HG03521 (cell line): ENCODE measurements around the gene ZBTB7C.

Experiments used
- ATAC-seq: cut with Tn5 transposase; IDR thresholded peaks from one replicate; pipeline ENCODE4 v1.9.1; 2021; ENCODE audit warnings: mild to moderate bottlenecking, moderate library complexity; ENCODE audit not compliant: unreplicated experiment

Gene ZBTB7C

DNA sequence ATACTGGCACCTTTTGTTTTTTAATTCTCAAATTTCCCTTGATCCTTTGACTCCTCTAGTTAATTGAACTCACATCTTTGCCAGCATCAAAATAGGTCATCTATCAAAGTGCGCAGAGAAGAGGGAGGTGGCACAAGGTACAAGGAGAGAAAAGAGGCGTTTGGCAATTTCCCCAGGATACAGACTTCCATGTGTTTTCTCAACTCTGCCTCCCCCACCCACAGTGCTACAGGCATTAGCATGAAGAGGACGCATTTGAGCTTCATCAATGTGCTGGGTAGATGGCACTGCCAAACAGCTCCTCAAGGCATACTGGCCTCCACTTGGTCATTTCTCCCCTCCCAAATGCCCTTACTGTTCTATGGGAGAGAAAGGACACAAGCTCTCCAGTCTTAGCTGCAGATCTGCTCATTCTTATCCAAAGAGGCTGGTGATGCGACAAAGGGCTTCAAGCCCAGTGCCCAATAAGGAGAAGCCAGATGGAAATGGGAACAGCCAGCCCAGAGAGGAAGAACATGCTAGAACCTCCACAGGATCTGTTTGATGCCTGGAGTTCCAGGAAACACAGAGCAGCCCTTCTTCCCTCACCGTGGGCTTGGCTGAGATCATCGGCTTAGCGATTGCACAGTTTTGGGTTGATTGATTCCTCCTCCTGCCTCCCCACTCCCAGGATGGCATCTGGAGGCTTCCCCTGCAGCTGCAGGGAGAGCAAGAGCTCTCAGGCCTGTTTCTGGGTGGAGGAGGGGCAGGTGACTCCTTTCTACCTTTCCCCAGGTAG, 334.1 kb downstream of the ZBTB7C start:
- ATAC-seq: no peak

DNA sequence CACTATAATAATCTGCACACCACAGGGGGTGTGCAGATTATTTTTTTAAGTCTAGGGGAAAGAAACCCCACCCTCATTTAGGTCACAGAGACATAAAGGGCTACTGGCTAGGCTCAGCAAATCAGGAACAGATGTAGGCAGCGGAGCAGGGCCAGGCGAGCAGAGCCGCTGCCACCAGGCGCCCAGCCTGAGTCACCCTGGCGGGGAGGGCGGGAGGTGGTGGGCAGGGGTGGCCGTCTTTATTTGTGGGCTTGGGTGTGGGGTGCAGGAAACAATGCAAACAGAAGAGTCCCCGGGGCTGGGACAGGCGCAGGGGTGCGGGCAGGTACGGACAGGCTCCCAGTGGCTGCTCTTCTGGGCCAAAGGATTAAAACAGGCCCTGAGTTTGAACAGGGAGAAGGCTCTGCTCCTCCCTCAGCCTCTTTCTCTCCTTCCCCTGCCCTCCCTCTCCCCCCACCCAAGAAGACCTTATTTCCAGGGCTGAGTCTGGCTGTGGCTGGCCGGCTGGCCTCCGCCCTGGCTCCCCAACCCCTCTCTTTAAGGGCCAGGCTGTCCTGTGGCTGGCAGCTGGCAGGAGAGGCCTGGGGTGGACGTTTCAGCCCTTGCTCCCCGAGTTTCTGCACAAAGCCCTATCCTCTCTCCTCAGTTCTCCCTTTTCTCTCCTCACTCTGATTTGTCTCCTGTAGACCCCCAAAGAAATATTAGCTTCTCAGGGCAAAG, 335.8 kb downstream of the ZBTB7C start:
- ATAC-seq: no peak

DNA sequence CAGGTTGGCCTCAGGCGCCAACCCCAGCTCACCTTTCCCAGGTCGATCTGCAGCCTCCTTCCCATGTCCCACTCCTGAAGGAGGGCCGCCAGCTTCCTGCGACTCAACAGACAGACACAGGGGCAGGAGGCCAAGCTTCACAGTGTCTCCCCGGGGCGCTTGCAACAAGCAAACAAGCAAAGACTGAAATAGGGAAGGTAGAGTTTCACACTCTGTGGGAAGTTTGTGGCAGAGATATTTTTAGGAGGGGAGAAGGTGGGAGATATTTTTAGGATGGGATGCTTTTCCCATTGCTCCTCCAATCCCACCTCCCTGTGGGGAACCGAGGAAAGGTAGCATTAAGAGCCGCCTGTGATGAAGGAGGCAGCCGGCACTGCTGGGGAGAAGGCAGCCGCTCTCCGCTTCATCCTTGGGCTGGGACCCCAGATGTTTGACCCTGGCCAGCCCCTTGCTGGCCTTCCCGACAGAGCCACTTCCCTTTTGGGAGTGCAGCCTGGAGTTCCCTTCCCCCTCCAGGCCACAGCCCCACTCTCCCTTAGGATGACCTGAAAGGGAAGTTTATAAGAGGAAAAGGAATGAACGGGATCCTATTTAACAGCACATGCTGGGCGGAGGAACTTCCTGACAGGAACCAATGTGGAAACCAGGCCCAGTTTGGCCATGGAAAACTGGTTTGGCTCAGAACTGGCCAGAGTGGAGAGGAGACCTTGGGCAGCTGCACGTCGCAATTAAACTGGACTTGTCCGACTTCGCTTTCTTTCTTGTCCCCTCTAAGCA, 336.6 kb downstream of the ZBTB7C start:
- no peak for ATAC-seq

DNA sequence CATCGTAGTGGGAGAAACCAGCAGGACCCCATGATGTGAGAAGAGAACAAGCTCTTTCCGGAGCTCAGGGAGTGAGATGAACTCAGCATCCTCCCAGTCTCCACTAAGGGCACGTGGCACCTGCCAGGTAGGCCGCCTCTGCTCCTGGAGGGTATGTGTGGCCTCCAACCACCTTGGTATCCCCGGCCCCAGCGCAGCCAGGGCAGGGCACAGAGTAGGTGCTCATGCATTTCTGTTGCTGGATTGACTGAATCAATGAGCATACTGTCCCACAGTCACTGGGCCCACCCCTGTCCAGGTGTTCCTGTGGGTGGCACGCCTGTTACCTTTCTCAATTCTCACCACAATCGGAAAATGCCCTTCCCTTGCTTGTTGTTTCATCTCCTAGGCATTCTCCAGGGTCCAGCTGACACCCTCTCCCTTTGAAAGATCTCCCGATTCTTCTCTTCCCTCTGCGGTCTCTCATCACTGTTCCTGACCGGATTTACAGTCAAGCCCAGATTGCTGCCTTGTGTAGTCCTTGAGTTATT, 340.2 kb downstream of the ZBTB7C start:
- ATAC-seq: no peak

DNA sequence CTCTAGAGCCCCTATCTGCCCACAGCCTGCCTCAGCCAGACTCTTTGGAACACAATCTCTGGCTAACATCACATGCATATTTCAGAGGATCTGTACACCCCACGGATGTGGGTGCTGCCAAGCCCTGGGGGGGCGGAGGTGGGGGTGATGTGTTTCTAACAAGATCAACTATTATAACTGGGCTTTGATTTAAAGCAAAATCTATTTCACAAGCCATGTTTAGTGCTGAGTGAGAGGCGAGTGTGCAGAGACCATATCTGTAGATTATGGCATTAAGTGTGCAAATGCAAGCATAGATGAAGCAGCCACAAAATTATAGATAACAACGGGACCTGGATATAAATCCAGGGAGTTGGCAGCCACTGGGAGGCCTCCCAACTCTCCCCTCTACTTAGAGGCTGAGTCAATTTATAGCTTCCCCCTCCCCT, 342.9 kb downstream of the ZBTB7C start:
- ATAC-seq: no peak

DNA sequence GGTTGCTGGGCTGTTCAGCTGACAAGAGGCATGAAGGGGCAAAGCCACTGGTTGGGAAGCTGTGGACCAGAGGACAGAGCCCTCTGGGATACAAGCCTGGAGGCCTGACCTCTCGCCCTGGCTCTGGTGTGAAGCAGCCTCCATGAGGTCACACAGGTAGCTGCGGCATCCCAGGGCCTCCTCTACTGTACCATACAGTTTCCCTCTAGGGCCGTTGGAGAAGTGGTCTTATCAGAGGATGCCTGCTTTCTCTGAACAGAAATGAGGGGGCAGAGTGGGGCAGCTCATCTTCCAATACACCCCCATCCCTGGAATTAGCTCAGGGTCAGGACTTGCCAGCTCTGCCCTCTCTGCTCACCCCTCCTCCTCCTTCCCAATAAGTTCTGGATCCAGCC, 343.6 kb downstream of the ZBTB7C start:
- ATAC-seq: no peak

DNA sequence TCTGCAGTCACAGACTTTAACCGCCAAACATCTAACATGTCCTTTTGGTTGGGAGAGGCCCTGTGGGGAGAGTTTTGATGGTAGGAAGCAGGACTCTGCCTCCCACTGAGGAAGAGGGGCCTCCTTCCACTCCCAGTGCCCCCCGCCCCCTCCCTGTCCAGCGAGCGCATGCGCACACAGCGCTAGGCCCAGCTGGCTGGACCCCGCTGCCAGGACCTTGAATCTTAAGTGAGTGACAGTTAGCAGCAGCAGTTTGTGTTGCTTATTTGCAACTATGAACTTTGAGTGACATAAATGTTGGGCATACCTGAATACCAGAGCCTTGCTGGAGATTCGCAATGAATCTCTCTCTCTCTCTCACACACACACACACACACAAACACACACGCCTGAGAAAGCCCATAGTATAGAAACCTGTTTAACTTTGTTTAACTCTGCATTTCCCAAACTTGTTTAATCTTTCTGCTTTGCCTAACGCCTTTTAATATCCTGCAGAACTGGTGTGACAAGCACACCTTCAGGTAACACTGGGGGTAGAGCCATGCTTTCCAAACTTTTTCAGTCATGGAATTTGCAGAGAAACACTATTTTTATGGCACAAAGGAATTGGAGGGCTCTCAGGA, 344.1 kb downstream of the ZBTB7C start:
- no peak for ATAC-seq

DNA sequence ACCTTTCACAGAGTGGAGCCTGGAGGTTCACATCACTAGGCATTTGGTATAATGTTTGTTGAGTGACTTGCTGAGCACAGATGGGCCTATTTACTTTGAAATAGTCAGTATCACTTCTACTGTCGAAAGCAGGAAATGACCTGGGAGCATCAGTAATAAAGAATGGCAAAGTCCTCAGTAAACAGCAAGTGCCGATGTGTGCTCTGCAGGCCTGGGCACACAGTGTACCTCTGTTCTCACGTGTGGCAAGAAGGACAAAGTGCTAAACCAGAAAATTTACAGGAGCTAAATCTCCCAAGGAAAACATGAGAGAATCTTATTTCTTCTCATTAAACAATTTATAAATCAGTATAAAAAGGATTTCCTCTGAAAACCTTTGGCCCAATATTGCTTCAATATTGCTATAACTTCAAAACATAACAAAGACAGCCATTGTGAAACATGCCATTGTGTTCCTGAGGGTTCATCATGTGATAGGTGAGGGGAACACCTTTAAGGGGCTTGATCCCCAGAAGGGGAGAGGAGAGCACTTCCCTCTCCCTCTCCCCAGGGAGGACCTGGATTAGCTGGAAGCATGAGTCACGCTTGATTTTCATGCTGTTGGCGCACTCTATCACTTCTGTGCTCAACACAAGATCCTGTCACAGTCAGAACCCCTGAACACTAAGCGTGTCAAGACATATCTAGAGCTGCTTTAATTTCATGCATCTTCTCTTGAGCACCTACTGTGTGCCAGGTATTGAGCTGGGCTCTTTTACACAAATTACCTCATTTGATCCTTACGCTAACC, 347.2 kb downstream of the ZBTB7C start:
- no peak for ATAC-seq

DNA sequence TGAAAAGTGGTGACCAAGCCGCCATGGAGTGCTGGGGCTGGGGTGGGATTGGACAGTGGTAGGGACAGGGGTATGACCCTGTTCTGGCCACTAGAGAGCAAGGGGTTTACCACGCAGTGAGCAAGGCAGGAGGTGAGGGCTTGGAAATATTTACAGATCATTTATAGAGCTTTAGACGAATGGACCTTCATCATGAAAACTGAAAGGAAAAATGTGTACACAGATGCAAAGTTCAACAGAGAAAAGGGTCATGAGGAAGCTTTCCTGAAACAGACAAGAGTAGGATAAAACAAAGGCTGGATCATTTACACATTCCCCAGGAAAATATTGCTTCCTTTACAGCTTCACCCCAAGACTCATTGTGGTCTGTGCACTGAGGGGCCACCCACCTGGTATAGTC, 348.2 kb downstream of the ZBTB7C start:
- ATAC-seq: no peak

DNA sequence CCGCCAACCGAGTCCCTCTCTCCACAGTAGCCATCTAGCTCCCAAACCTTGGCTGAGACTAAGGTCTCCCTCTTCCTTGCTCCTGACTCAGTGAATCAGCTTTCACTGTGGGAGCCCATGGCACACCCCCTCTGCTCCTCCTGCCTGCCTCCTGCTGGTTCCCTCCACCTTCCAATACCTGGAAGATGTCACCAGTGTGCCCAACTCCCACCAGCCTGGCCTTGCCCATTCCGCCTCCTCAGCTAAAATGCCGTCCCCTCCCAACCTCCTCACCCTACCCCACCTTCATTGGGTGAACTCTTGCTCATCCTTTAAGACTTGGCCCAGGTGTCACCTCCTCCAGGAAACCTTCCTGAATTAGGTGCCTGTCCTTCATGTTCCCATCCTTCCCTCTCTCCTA, 348.8 kb downstream of the ZBTB7C start:
- no peak for ATAC-seq

DNA sequence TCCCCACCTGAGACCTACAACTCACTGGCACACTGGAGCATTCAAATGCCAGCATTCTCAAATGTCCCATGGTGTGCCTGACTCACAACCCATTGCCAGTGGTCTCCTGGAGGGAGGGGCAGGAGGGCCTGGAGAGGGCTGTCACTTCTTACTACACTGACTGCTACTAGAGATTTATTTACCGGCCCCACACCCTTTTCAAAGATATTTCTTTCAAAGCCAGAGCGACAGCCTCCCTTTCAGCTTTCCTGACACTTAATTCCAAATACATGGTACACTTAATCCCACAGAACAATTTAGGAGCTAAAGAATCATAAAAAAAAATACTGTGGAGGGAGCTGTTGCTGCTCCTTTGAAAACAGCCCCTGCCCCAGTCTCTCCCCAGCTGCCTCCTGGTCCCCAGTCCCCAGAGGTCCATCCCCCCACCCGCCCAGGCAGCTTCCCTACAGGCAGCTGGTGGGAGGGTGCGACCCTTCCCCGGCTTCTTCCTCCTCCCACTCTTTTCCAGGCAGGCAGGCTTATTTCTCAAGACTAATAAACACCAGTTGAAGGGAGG, 349.6 kb downstream of the ZBTB7C start:
- ATAC-seq: no peak

DNA sequence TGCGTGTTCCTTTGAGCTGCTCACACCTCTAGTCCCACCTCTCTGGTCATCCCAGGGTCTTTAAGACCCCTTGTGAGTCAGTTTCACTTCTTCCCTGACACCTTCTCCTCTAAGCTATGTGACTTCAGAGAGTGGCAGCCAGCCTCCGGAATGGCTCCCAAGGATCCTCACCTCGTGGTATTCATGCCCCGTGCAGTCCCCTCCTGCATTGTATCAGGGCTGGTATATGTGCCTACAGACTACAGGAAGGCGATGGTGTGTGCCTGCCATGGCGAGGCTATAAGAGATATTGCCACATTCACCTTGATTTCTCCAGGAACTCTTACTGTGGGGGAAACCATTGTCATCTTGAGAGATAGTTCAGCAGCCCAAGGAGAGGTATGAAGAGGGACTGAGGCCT, 350.7 kb downstream of the ZBTB7C start:
- ATAC-seq: no peak

DNA sequence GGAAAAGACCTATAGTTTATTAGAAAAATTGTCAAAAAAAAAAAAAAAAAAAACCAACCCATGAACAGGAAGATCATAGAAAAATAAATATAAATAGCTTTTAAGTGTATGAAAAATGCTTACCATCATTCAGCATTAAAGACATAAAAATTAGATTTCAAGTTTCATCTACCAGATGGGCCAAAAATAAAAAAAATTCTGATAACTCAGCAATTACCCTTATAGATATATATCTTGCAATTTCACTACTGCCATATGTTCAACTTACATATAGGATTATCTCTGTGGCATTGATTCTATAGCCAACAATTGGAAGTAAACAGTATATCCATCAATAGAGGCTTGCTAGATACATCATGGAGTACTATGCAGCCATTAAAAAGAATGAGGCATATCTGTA, 352.2 kb downstream of the ZBTB7C start:
- no peak for ATAC-seq

DNA sequence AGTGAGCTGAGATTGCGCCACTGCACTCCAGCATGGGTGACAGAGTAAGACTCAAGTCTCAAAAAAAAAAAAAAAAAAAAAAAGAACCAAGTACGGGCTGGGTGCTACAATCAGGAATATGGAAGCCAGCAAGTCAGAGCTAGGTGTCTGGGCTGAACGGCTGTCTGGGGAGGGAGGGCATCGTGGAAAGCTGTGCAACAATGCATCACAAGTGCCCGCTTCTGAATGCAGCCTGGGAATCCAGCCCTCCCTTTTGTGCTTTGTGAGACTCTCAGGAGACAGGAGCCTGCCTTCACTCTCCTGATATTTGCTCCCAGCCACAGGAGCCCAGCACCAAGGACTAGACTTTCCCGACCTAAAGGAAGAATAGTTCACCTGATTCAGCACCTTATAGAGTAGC, 353.8 kb downstream of the ZBTB7C start:
- no peak for ATAC-seq

DNA sequence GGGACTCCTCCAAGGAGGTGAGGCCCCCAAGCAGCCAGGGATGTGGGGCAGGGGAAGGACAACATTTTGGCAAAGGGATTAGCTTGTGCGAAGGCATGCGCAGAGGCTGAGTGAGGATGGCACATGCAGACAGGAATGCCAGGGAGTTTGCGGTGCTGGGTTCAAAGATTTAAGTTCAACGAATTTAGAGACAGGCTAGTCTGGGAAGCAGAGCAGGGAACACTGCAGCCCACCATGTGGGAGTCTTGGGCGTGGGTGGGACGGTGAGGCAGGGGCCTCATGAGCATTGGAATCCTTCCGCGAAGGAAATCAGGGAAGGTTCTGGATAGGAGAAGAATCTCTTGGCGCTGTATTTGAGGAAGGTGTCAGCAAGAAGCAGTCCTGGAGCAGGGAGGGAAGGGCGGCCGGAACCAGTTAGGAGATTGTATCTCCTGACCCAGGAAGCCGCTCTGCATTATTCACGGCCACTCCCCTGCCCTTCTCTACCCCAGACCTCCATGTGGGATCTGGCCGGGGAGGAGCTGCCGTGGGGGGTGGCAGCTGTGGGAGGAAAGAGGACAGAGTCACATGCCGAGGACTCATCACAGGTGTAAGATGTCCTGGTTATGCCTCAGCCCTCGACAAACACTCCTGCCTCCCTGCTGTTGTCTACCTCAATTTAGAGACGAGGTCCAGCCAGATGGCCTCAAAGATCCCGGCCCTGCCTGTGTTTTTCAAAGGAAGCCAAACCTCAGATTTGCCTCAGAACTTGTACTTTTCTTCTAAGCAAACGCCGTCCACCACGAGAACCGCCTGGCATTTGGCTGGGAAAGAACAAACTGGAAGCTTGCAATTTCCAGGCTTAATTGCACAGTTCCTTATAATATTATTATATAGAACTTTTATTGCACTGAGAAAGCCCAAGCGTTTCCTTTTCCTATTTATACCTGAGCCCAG, 355.0 kb downstream of the ZBTB7C start:
- no peak for ATAC-seq

DNA sequence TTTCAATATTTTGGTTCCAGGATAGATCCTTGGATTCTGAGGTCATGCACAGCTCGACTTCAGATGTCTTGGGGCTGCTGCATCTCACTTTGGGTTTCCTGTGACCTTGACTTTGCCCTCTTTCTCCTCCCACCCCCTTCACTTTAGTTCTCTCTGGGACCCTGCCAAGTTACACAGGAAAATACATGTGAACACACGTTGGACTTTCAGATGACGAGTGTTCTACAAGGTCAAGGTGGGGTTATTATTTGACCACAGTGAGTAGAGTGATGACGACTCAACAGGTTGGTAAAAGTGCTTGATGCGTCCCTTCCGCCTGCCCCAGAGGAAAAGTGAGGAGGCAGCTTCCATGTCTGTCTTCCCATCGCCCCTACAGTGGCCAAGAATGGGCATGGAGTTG, 356.3 kb downstream of the ZBTB7C start:
- ATAC-seq: no peak

DNA sequence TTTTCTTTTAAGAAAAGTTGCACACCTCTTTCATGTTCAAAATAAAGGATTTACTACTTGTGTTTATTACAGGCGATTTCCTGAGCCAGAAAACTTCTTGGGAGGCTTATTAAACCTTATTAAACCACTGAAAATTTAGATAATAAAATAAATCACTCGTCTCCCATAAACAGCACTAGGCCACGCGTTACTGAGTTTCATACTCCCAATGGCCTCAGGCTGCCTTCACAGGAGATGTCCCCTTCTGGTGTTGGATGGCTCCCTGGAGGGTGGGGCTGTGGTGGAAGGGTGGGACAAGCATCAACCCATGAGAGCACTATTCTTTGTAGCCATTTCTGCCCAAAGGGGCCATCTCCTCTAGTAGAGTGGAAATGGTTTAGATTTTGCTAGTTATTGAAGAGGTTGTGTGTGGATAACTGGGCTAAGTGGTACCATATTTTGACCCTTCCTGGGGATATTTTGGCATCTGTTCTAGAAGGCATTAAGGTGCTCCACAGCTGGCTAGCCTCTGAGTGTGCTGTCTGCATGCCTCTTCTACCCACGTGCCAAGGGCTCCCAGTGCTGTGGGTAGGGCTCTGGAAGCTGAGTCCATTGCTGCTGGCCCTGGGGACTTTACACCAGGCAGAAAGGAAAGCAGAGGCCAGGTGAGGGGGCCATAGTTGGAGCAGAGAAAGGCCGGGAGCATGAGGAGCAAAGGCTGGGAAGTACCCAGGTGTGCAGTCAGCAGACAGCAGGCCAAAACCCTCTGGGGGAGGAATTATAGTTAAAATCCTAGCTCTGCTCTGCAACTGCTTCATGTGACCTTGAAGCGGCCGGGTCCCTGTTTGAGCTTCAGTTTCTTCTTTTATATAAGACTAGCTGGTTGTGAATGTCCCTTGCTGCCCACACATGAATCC, 357.0 kb downstream of the ZBTB7C start:
- ATAC-seq: no peak

DNA sequence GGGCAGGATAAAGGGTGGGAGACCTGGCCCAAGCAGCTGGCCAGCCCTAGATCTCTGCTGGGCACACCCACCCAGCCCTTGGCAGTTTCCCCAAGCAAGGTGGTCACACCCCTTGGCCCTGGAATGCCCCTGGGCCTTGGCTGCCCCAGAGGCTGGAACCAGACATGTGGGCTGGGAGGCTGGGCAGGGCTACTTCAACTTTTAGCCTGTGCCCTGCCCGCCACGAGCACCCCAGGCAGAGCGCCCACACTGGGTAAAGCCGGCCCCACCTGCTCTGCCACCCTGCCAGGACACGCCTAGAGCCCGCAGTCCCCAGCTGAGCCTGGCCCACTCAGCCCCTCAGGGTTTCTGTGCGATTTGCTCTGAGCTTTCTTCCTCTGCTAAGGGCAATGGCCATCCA, 359.0 kb downstream of the ZBTB7C start:
- no peak for ATAC-seq
